ENCODE measurements around the gene ZC2HC1B.

- TF ChIP-seq BHLHE40 (IDR thresholded peaks at IDR 0.05; ENCODE audit: borderline replicate concordance) (no peak), SP1 (IDR thresholded peaks at IDR 0.05) (no peak), ELF4 (IDR thresholded peaks at IDR 0.05) (no peak), FOXM1 (IDR thresholded peaks at IDR 0.05; ENCODE audit: borderline replicate concordance) (no peak), TARDBP (IDR thresholded peaks at IDR 0.05) (no peak), HDGF (IDR thresholded peaks at IDR 0.05; ENCODE audit: borderline replicate concordance) (no peak), NFRKB (IDR thresholded peaks at IDR 0.05) (no peak), FOXK2 (IDR thresholded peaks at IDR 0.05) (no peak), LEF1 (IDR thresholded peaks at IDR 0.05; ENCODE audit: borderline replicate concordance) (no peak), ARNT (IDR thresholded peaks at IDR 0.05) (no peak)
These were observed 122.3 kb downstream of the ZC2HC1B start for GRCh38 chr6:143986463-143987065.

Measured in HEK293T (cell line).